ENCODE measurements around the gene TTYH1.

The TTYH1 gene

GRCh38 chr19:54485851-54486250, 70.6 kb downstream of the TTYH1 start:
- no peaks in the 10 kb centered on the region for H3K36me3 ChIP-seq (ENCODE audit: control insufficient read depth, insufficient read depth, low read length)
- no peak overlapping the region for H3K4me3 ChIP-seq (replicated peaks; ENCODE audit: low read depth, low read length)
- DNase-seq (ENCODE audit: extremely low read depth, insufficient read length) = no peak
- no peak for TF ChIP-seq CTCF (IDR thresholded peaks at IDR 0.05; ENCODE audit: insufficient read depth, low read length, poor library complexity, severe bottlenecking)
- no peaks in the 10 kb centered on the region for H3K27me3 ChIP-seq (replicated peaks; ENCODE audit: control insufficient read depth, insufficient read depth, low read length)
